HG03342 (cell line): ENCODE data around the gene HES6.

Experiments
- ATAC-seq: cut with Tn5 transposase; IDR thresholded peaks from one replicate; pipeline ENCODE4 v1.9.1; 2021; ENCODE audit warnings: mild to moderate bottlenecking, moderate library complexity; ENCODE audit not compliant: unreplicated experiment

The HES6 gene

GRCh38 chr2:238256111-238256510 is 16.3 kb upstream of the HES6 start:
- ATAC-seq = no peak

- ATAC-seq = no peak
These were observed 15.8 kb upstream of the HES6 start for GRCh38 chr2:238255636-238256035.

- ATAC-seq = no peak
These were observed 15.3 kb upstream of the HES6 start for GRCh38 chr2:238255151-238255551.

DNA sequence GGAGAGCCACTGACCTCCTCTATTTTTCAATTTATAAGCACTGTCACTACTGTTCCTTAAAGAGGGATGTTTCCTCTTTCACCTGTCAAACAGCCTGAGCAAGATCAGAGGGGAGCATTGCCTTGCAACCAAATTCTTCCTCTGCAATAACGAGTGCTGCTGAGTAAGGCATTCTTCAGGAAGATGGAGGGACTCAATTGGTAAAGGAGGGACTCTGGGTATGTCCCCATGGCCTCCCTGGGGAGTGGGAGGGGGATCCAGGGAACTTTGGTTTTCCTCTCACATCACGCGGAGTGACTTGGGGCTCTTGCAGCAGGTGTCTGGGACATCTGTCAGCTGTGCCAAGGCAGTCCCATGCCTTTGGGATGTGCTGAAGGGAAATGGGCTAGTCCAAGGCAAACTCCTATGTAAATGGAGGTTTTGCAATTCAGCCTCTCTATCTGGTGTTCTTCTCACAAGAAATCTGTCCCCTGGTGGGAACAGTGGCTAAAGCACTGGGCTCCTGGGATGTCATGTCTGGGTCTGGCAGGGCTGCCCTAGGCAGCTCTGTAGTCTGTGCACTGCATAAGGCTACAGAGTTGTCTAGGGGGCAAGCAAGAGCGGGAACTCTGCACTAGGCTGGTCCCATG is 14.4 kb upstream of the HES6 start:
- no peak for ATAC-seq

- no peak for ATAC-seq
These were observed 13.2 kb upstream of the HES6 start for GRCh38 chr2:238252766-238253630.

GRCh38 chr2:238251986-238252385 is 12.1 kb upstream of the HES6 start:
- no peak for ATAC-seq

DNA sequence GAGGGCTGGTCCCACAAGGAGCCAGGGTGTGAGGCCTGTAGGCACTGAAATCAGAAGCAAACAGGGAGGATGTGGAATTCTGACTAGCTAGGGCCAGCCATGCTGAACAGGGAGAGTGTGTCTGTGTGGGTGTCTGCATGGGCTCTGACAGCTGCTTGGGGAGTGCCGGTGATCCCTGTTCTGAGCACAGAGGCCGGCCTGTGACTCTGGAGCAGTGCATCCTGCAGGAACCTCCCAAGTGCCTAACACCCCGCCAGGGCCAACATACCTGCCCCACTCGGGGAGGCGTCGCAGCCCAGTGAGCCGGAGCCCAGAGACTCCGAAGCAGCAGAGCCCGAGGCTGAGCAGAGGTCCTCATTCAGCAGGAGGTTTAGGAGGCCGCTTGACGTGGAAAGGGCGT is 11.5 kb upstream of the HES6 start:
- ATAC-seq = no peak

DNA sequence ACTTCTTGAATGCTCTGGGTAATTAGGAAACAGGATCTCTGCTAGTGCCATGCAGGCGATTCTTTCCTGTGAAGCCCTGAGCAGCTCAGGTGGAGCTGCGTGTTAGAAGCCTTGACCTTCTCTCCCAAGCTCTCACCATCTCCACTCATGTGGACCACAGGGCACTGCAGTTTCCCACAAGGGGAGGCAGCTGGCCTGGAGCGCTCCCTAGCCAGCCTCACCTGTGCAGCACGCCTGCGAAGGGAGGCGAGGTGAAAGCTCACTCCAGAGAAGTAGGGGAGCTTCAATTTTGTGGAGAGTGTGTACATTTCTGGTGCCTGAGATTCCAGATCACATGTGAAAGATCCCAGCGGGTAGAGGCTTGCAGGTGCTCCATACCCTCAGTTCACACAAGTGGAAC is 11.1 kb upstream of the HES6 start:
- no peak for ATAC-seq

DNA sequence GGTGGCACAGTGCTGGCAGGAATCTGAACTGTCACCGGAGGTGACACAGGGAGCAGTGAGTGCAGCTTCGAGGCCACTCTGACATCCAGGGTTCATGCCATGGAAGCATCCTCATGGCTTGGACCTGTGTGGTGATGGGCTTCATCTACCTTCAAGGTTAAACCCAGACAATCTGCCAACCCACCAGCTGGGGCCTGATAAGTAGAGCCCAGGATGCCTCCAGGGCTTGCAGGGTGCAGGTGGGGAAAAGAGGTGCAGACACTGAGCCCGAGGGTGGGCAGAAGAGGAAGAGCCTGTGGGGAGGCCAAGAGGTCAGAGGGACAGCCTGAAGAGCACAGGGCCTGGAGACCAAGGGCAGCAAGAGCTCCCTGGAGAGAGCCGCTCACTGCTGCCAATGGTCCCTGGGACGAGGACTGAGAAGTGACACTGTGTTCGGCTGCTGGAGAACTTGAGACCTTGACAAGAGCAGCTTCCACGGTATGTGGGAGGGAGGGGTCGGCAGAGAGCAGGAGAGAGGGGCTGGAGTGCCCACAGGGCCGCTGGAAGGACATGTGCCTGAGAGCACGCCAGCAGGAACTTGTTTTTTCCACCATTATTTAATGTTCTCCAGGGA is 8.1 kb upstream of the HES6 start:
- no peak for ATAC-seq

- ATAC-seq = no peak
These were observed 7.4 kb upstream of the HES6 start for GRCh38 chr2:238247002-238247822.

- ATAC-seq = no peak
These were observed 4.3 kb upstream of the HES6 start for GRCh38 chr2:238244151-238244550.

- ATAC-seq = no peak
These were observed 3.7 kb upstream of the HES6 start for GRCh38 chr2:238243496-238244076.

- ATAC-seq = no peak
These were observed 3.1 kb upstream of the HES6 start for GRCh38 chr2:238242731-238243495.

DNA sequence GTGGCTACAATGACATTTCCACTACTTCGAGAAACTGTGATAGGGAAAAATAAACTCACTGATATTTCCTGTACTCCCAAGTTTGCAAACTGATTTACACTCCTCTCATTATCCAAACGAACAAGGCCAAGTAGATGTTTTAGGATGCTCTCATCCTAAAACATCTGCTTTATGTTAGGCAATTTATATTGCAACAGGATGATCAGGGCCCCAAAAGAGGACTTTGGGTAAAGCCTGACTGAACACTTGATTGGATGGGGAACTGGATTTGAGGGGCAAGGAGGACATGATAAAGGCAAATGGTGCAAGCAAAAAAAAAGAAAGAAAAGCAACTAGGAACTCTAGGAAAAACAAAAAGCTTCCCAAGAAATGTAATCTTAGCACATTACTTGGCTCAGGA is 2.1 kb upstream of the HES6 start:
- no peak for ATAC-seq

DNA sequence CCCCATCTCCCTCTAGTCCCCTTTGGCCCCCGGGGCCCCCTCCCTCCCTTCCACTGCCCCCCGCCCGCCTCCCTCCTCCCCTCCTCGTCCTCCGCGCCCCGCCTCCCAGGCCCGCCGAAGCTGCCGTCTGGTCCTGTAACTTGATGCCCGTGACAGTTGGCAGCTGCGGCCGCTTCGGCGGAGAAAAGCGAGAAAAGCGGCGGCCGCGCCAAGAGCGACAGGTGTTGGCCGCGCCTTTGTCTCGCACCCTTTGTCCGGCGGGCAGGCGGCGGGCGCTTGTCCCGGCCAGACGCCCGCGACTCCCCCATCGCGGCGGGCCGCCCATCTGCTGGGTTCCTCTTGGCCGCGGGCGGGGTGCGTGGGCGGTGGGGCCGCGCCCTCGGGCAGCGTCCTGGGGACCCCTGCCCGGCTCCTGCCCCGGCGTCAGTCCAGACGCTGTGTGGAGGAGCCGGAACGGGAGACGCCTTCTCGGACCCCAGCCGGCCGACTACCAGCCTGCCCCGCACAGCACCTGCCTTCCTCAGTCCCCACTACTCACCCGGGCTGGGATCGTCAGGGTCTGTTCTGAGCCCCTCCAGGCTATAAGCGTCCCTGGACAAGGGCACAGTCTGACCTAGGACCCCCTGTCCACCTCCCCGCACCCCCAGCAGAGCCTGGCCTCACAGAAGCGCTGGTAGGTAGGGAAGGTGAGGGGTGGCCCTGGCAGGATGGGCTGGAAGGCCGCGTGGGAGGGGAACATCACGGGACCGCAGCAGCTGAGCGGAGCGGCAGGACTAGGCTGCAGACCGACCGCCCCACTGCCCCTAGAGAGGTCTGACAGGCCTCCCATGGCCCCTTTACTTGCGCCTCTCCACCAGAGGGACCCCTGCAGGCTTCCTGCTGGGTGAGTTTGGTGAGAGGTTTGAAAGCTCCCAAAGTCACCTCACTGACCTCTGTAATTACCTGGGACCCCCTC is 1.2 kb upstream of the HES6 start:
- ATAC-seq = no peak

DNA sequence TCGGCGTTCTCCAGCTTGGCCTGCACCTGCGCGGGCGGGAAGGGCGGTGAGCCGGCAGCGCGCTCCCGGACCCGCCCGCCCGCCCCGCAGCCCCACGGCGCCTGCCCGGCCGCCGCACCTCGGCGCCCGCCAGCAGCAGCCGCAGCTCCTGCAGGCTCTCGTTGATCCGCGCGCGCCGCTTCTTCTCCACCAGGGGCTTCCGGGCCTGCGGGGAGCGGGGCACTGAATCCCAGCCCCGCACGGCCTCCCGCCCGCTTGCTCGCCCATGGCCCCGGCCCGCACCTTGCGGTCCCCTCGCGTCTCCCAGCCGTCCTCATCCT is 335 bp downstream of the HES6 start:
- peak; percentile 8 for ATAC-seq

- peak; percentile 13 for ATAC-seq
These were observed 884 bp downstream of the HES6 start for GRCh38 chr2:238238766-238239542.

DNA sequence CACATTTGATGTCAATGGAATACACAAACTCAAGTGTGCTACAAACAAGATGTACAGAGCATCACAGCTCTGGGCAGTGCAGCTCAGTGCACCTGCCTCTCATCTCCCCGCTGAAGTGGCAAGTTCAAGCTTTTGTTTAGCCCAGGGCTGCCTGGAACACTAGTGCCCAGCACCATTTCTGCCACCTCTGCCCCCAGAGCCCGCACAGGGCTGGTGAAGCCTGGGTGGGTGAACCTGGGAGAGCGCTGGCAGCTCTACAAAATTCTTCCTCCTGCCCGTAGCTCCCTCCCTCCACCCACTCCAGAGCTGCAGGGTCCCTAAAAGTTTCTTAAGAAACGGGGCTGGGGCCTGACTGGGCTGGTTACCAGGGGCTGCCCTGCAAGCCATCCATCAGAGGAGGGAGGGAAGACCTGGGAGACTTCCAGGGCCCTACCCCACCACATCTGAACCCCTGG is 1.5 kb downstream of the HES6 start:
- ATAC-seq = no peak
